Measurements from ENCODE around the gene TMEM87A.

DNA sequence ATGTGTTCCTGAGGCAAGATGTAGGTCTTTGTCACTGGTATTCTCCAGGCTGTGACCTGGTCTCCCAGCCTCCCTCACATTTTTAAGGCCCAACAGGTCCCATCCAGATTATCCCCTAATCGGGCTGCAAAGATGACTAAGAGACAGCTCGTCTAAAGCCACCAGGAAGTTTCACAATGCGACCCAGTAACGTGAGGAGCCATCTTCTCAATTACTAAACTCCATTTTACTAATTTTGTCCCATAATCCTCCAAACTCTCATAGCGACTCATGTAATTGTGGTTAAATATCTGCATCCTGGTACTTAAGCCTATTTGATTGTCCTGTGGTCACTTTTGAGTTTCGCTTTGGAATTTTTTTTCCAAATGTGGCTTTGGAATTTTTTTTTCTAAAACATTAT, 108.1 kb downstream of the TMEM87A start:
- TF ChIP-seq, protein P1, sequence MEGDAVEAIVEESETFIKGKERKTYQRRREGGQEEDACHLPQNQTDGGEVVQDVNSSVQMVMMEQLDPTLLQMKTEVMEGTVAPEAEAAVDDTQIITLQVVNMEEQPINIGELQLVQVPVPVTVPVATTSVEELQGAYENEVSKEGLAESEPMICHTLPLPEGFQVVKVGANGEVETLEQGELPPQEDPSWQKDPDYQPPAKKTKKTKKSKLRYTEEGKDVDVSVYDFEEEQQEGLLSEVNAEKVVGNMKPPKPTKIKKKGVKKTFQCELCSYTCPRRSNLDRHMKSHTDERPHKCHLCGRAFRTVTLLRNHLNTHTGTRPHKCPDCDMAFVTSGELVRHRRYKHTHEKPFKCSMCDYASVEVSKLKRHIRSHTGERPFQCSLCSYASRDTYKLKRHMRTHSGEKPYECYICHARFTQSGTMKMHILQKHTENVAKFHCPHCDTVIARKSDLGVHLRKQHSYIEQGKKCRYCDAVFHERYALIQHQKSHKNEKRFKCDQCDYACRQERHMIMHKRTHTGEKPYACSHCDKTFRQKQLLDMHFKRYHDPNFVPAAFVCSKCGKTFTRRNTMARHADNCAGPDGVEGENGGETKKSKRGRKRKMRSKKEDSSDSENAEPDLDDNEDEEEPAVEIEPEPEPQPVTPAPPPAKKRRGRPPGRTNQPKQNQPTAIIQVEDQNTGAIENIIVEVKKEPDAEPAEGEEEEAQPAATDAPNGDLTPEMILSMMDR (IDR thresholded peaks at IDR 0.05): no peak
- no peak for TF ChIP-seq POLR2A (IDR thresholded peaks at IDR 0.05)

Measured in thyroid gland (tissue), 4 donors.